HG03064 (cell line): ENCODE results near the gene NLRP13.
"Not testable (repeated sequence)": the region's sequence is repeated elsewhere in the genome, so short reads cannot be mapped to it uniquely, and the experiment has no call there.

Experiments used
- ATAC-seq: cut with Tn5 transposase; IDR thresholded peaks from one replicate; pipeline ENCODE4 v1.9.1; 2021; ENCODE audit warnings: low read depth; ENCODE audit not compliant: unreplicated experiment

The NLRP13 gene, protein sequence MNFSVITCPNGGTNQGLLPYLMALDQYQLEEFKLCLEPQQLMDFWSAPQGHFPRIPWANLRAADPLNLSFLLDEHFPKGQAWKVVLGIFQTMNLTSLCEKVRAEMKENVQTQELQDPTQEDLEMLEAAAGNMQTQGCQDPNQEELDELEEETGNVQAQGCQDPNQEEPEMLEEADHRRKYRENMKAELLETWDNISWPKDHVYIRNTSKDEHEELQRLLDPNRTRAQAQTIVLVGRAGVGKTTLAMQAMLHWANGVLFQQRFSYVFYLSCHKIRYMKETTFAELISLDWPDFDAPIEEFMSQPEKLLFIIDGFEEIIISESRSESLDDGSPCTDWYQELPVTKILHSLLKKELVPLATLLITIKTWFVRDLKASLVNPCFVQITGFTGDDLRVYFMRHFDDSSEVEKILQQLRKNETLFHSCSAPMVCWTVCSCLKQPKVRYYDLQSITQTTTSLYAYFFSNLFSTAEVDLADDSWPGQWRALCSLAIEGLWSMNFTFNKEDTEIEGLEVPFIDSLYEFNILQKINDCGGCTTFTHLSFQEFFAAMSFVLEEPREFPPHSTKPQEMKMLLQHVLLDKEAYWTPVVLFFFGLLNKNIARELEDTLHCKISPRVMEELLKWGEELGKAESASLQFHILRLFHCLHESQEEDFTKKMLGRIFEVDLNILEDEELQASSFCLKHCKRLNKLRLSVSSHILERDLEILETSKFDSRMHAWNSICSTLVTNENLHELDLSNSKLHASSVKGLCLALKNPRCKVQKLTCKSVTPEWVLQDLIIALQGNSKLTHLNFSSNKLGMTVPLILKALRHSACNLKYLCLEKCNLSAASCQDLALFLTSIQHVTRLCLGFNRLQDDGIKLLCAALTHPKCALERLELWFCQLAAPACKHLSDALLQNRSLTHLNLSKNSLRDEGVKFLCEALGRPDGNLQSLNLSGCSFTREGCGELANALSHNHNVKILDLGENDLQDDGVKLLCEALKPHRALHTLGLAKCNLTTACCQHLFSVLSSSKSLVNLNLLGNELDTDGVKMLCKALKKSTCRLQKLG

DNA sequence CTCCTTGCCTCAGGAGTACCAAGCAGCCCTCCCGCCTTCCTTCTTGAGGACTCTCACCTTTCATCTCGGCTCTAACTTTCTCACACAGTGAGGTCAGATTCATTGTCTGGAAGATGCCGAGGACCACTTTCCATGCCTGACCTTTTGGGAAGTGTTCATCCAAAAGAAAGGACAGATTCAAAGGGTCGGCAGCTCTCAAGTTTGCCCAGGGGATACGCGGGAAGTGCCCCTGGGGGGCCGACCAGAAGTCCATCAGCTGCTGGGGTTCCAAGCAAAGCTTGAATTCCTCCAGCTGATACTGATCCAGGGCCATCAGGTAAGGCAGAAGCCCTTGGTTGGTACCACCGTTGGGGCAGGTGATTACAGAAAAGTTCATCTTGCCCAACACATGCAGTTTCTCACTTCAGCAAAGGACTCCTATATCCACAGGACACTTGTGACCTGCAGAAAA lies at the start of gene NLRP13:
Gene NLRP13 (minus strand): TSS at position 401 of the 451 bp plus-strand sequence. CDS start 25 bp downstream, at position 376.
- ATAC-seq, result no peak

DNA sequence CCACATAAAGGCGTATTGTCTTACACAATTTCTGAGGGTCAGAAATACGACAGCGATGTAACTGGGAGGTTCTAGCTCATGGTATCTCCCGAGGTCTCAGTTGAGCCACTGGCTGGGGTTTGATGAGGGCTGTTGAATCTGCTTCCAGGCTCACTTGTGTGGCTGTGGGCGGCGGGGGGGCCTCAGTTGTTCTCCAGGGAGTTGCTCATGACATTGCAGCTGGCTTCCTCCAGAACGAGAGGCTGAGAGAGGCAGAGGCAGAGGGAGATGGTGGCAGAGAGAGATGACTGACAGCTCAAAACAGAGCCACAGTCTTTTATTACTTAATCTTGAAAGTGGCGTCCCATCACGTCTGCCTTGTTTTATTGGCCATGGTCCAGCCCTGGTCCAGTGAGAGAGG lies 48.3 kb upstream of the NLRP13 start:
- no peak for ATAC-seq

- no peak for ATAC-seq
Measured at GRCh38 chr19:55973982-55974381, 41.8 kb upstream of the NLRP13 start.

DNA sequence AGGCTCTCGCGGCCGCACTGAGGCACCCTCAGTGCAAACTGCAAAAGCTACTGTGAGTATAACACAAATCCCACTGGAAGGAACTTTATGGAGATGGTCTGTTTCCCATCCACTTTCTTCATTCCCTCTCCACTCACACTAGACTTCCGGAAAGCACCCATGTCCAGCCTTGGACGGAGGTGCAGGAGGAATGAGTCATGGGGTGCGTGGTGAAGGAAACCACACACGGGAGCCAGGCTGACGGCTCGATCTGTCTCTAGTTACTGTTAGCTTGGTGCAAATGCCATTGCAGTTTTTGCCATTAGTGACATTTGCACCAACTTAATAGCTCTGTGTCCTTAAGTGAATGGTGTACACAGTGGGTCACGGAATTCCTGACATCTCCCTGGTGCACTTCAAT lies 30.1 kb upstream of the NLRP13 start:
- ATAC-seq, result no peak

DNA sequence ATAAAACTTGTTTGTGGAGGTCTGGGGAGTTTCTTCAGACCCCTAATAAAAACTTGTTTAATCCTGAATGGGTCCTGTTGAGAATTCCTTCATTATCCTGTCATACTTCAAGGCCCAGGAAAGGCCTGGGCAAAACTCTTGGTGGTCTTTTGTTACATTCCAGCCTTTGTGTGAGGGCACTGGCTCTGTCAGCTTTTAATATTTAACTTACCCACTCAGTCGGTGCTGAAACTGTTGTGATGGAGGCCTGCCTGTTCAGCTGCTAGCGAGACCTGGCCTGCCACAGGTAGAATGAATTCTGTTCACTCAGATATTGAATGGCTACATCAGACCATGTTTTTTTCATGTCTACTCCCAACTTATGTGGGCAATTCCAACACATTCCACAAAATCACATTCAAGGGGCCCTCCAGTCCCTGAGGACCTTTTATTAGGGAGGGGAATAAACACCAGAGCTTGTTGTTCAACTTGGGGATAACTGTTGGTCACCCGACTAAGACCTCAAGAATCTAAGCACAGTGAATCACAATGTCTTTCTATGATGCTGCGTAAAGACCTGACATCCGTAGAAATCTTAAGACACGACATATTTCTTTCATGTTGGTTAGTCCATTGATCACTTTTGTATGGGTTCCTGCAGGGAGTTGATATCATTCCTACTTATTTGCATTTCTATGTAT lies 28.0 kb upstream of the NLRP13 start:
- ATAC-seq, result no peak

DNA sequence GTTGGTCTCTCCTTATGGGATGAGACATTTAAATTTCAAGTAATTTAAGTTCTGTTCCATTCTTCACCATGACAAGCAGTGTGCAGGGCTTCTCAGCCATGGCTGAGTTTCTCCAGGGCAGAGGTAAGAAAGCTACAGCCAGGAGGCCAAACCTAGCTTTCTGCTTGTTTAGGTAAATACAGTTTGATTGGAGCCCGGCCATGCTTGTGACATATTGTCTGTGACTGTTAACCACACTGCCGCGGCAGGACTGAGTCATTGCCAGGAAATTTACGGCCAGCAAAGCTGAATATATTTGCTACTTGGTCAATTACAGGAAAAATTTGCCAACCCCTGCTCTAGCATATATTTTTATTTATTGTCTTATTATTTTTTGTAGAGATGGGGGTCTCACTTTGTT lies 26.2 kb upstream of the NLRP13 start:
- ATAC-seq, result no peak

- no peak for ATAC-seq
Measured at GRCh38 chr19:55956431-55956830, 24.3 kb upstream of the NLRP13 start.

DNA sequence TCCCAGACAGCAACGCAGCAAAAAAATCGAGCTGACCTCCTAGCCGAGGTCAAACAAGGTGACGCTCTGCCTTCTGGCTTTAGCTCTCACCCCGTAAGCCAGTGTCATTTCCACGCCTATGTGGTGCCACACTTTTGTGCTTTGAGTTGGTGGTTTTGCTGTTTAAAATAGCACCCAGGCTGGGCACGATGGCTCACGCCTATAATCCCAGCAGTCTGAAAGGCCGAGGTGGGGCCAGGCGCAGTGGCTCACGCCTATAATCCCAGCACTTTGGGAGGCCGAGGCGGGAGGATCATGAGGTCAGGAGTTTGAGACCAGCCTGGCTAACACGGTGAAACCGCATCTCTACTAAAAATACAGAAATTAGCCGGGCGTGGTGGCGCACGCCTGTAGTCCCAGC lies 18.4 kb upstream of the NLRP13 start:
- ATAC-seq, result not testable (repeated sequence)

DNA sequence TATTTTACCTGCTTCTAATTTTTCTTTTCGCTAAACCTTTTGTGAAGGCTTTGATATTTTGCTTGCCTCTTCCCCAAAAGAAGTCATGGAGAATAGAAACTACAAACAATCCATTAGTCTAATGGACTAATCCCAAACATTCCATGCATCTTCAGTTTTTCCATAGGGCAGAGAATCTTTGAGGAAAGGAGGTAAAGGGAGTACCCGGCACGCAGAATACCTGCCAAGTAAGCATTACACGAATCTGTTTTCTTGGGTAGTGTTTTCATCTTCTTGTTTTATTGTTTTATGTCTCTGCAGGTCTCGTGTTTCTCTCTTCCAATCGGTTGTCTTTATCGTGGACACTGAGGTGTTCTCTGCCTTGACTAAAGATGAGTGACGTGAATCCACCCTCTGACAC lies 15.4 kb upstream of the NLRP13 start, which contains the start of gene NLRP8:
Gene NLRP8 (plus strand): TSS at position 301 of the 400 bp plus-strand sequence.
- ATAC-seq, result no peak

GRCh38 chr19:55940306-55940705 lies 8.2 kb upstream of the NLRP13 start:
- ATAC-seq, result no peak

- ATAC-seq, result no peak
Measured at GRCh38 chr19:55939206-55939605, 7.1 kb upstream of the NLRP13 start.

- no peak for ATAC-seq
Measured at GRCh38 chr19:55935206-55935605, 3.1 kb upstream of the NLRP13 start.

DNA sequence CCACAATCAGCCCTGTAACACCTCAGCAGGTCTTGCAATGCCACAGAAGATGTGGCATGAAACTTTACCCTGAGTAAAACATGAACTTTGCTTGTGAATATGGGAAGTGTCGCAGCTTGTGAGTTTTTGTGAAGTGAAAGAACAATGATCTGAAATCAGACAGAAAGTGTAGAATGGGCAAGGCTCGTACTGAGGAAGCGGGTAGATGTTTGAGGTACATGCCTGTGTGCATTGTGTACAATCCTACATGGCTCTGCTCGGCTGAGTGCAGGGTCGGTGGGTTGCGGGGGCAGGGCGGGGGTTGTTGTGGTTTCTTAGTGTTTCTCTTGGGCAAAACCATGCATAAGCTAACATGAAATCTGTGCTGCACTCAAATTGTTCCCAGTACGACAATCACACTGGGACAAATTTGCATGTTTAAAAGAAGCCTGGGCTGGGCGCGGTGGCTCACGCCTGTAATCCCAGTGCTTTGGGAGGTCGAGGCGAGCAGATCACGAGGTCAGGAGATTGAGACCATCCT lies 1.1 kb downstream of the NLRP13 start:
- no peak for ATAC-seq

DNA sequence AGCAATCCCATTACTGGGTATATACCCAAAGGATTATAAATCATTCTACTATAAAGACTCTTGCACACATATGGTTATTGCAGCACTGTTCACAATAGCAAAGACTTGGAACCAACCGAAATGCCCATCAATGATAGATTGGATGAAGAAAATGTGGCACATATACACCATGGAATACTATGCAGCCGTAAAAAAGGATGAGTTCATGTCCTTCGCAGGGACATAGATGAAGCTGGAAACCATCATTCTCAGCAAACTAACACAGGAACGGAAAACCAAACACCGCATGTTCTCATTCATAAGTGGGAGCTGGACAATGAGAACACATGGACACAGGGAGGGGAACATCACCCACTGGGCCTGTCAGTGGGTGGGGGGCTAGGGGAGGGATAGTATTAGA lies 2.9 kb downstream of the NLRP13 start:
- not testable (repeated sequence) for ATAC-seq

DNA sequence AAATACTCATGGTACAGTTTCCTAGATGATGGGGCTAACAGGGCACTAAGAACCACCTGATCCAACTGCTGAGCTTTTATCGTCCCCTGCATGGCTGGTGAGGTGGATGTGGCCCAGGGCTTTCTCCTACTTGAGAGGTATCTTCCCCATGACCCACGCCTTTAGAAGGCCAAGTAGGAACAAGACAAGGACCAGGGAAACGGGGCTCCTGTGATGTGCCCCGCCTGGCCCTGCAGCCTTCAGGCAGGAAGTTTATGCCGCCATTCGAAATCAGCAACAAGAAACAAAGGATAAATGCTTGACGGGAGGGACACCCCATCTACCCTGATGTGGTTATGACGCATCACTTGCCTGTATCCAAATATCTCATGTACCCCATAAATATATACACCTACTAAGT lies 4.1 kb downstream of the NLRP13 start:
- no peak for ATAC-seq

DNA sequence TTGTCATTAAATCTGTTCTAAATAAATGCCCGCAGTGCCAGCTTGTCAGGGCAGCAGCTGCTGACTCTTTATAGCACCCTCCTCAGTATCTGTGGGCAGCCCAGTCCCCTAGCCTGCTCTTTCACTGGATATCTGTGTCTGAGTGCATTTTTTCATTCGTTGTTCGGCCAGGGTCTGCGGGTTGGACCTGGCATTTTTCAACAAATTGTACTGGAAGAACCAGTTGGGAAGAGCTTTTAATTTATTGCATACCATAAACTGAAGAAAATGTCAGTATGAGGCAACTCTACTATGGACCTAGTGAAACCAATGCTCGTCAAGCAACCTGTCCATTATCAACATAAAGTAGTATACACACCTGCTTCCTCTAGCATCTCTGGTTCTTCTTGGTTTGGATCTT lies 8.6 kb downstream of the NLRP13 start:
- ATAC-seq, result no peak

GRCh38 chr19:55913643-55914268 lies 18.4 kb downstream of the NLRP13 start:
- no peak for ATAC-seq

DNA sequence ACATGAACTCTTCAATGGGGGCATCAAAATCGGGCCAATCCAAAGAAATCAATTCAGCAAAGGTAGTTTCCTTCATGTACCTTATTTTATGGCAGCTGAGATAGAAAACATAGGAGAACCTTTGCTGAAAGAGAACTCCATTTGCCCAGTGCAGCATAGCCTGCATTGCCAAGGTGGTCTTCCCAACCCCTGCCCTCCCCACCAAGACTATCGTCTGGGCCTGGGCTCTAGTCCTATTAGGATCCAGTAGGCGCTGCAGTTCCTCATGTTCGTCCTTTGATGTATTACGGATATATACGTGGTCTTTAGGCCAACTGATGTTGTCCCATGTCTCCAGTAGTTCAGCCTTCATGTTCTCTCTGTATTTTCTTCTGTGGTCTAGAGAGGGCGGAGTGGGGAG lies 19.2 kb downstream of the NLRP13 start:
- ATAC-seq, result no peak

- ATAC-seq, result no peak
Measured at GRCh38 chr19:55909801-55910200, 22.3 kb downstream of the NLRP13 start.

GRCh38 chr19:55907746-55908145 lies 24.4 kb downstream of the NLRP13 start:
- no peak for ATAC-seq
